WTC11 (cell line): Measurements from ENCODE around the gene MYO15B. TPM values are rescaled to one million over a fixed set of nuclear protein-coding genes. Genes with fewer than 3 reads are reported as not detected.

Experiments used
- ATAC-seq: fragments of 200-7000 bp; cut with Tn5 transposase; 2 replicates; pipeline ENCODE4 v1.10.0; 2021; ENCODE audit warnings: mild to moderate bottlenecking, moderate library complexity
- CTCF ChIA-PET: fragments of 300-600 bp; sonication (Branson Sonifier 250); formaldehyde crosslinking; loops from one replicate; lab custom pipeline; 2021; ENCODE audit warnings: antibody characterized with exemption; lab: Charles Lee
- POLR2A ChIA-PET: fragments of 350-600 bp; sonication (Branson Sonifier 250); formaldehyde crosslinking; loops from one replicate; lab custom pipeline; 2021; ENCODE audit warnings: antibody characterized with exemption; lab: Charles Lee
- DNase-seq: peaks from one replicate; pipeline ENCODE4 v3.0.0; 2021; ENCODE audit warnings: low spot score
- H3K27ac Mint-ChIP-seq: 2 replicates; pipeline ENCODE4 v1.8.0; 2021; ENCODE audit warnings: mixed read lengths
- H3K27me3 Mint-ChIP-seq: 2 replicates; pipeline ENCODE4 v1.8.0; 2021; ENCODE audit warnings: low read depth, mild to moderate bottlenecking, moderate library complexity, mixed read lengths
- H3K36me3 Mint-ChIP-seq: 2 replicates; pipeline ENCODE4 v1.8.0; 2021; ENCODE audit warnings: mixed read lengths
- H3K4me1 Mint-ChIP-seq: 2 replicates; pipeline ENCODE4 v1.8.0; 2022; ENCODE audit warnings: mixed read lengths
- H3K4me3 Mint-ChIP-seq: 2 replicates; pipeline ENCODE4 v1.8.0; 2021; ENCODE audit warnings: mild to moderate bottlenecking, moderate library complexity, mixed read lengths
- H3K9me3 Mint-ChIP-seq: 2 replicates; pipeline ENCODE4 v1.8.0; 2021; ENCODE audit warnings: mixed read lengths
- ATF1 ChIP-seq: sonication (generic); formaldehyde crosslinking; IDR thresholded peaks from 2 replicates; pipeline ENCODE4 v1.8.1; 2023; ENCODE audit warnings: mild to moderate bottlenecking, moderate library complexity, missing genetic modification reagents
- EMX1 ChIP-seq: fragments of 250-450 bp; sonication (Bioruptor Pico); IDR thresholded peaks from 2 replicates; pipeline ENCODE4 v1.8.0; 2021; ENCODE audit warnings: mild to moderate bottlenecking
- FOXK1 ChIP-seq: sonication (generic); formaldehyde crosslinking; IDR thresholded peaks from 2 replicates; pipeline ENCODE4 v1.8.0; 2022; ENCODE audit warnings: mild to moderate bottlenecking, moderate library complexity, missing genetic modification reagents
- HMGA2 ChIP-seq: fragments of 250-450 bp; sonication (Bioruptor Pico); IDR thresholded peaks from 2 replicates; pipeline ENCODE4 v1.4.0; 2021; ENCODE audit warnings: mild to moderate bottlenecking, moderate library complexity
- NR1H2 ChIP-seq: sonication (generic); formaldehyde crosslinking; IDR thresholded peaks from 2 replicates; pipeline ENCODE4 v1.9.0; 2021; ENCODE audit warnings: mild to moderate bottlenecking, moderate library complexity, missing genetic modification reagents
- NR3C1 ChIP-seq: sonication (generic); formaldehyde crosslinking; conservative IDR thresholded peaks from 2 replicates; pipeline ENCODE4 v1.8.1; 2023; ENCODE audit warnings: low read depth, mild to moderate bottlenecking, missing genetic modification reagents
- RELA ChIP-seq: sonication (generic); formaldehyde crosslinking; IDR thresholded peaks from 2 replicates; pipeline ENCODE4 v1.8.1; 2022; ENCODE audit warnings: missing genetic modification reagents, mild to moderate bottlenecking, borderline replicate concordance
- TEAD4 ChIP-seq: sonication (generic); formaldehyde crosslinking; IDR thresholded peaks from 2 replicates; pipeline ENCODE4 v1.8.0; 2022; ENCODE audit warnings: mild to moderate bottlenecking, missing genetic modification reagents
- ZNF416 ChIP-seq: fragments of 250-450 bp; sonication (Bioruptor Pico); IDR thresholded peaks from 2 replicates; pipeline ENCODE4 v1.9.0; 2021; ENCODE audit warnings: mild to moderate bottlenecking, inconsistent platforms
- total RNA-seq: library from RNA; stranded (reverse); gene quantifications from 3 replicates; pipeline ENCODE4 v1.2.3, GENCODE V29; 2021
- TF ChIP-seq, protein P1 (sequence below): sonication (generic); formaldehyde crosslinking; IDR thresholded peaks from 2 replicates; pipeline ENCODE4 v1.8.0; 2022; ENCODE audit warnings: mild to moderate bottlenecking, missing genetic modification reagents
- TF ChIP-seq, protein P2 (sequence below): sonication (generic); formaldehyde crosslinking; conservative IDR thresholded peaks from 2 replicates; pipeline ENCODE4 v1.8.1; 2023; ENCODE audit warnings: mild to moderate bottlenecking, low read depth, missing genetic modification reagents, moderate library complexity
- TF ChIP-seq, protein P3 (sequence below): sonication (generic); formaldehyde crosslinking; IDR thresholded peaks from 2 replicates; pipeline ENCODE4 v1.8.0; 2022; ENCODE audit warnings: mild to moderate bottlenecking, missing genetic modification reagents
- TF ChIP-seq, protein P4 (sequence below): sonication (generic); formaldehyde crosslinking; IDR thresholded peaks from 2 replicates; pipeline ENCODE4 v1.8.0; 2022; ENCODE audit warnings: missing genetic modification reagents
- TF ChIP-seq, protein P5 (sequence below): sonication (generic); formaldehyde crosslinking; IDR thresholded peaks from 2 replicates; pipeline ENCODE4 v1.8.1; 2022; ENCODE audit warnings: mild to moderate bottlenecking, moderate library complexity, missing genetic modification reagents

MYO15B gene
- total RNA-seq, 1 experiment from 2014 or later, result 35.6 TPM

DNA sequence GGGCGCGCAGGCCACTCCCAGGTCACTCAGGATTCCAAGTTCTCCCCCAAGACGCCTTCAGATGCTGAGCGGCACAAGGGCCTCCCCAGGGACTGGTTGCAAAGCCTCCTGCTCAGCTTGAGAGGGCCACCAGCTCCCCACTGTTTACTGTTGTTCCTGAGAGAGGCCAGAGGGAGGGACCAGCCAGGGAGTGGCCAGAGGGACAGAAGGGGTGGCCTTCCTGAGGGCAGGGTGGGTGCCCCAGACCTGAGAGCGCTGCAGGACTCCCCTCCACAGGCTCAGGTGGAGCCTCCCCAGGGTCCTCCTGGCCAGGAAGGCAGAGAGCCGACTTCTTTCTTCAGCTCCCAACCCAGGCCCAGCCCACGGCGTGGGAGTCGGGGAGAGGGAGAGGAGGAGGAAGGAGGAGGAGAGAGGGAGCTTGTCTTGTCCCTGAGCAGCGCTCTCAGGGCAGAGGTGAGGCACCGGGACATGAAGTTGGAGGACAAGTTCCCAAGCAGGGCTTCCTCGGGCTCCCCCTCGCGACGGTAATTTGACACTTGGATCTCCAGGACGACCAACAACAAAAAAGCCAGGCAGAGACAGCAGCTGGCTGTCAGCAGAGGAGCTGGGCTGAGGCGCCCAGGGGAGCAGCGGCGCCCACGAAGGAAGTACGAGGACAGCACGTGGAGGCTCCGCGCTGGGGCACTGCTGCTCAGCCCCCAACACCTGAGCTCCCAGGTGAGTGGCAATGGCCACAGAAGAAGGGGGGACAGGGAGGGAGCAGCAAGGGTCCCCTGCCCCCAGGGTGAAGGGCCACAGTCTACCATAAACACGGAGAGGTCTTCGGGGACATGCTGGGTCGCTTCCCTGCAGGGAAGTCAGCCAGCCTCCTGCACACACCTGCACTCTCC lies 46.1 kb downstream of the MYO15B start (continued):
- TF ChIP-seq, protein P1, sequence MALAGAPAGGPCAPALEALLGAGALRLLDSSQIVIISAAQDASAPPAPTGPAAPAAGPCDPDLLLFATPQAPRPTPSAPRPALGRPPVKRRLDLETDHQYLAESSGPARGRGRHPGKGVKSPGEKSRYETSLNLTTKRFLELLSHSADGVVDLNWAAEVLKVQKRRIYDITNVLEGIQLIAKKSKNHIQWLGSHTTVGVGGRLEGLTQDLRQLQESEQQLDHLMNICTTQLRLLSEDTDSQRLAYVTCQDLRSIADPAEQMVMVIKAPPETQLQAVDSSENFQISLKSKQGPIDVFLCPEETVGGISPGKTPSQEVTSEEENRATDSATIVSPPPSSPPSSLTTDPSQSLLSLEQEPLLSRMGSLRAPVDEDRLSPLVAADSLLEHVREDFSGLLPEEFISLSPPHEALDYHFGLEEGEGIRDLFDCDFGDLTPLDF, result no peak

DNA sequence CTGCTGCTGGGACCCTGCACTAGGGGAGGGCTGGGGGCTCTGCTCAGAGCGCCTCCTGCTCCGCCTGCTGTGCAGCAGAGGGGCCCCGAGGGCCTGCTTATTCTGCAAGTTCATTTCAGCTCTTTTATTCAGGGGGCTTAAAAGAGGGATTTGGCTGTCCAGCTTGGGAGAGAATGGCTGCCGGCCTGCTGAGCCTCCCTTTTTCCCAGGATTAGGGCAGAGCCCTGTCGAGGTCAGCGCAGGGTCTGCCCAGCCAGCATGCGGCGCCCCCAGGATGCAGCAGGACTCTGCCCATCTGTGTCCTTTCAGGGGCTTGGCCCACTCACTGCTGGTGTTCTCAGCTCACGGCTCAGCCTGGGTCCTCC lies 46.8 kb downstream of the MYO15B start:
- no peak for ATAC-seq
- TF ChIP-seq NR3C1 (CRISPR knock-in tag) (no peak), NR1H2 (CRISPR knock-in tag) (no peak), HMGA2 (CRISPR knock-in tag) (no peak), ATF1 (no peak), EMX1 (CRISPR knock-in tag) (no peak), RELA (CRISPR knock-in tag) (no peak), FOXK1 (CRISPR knock-in tag) (no peak), TEAD4 (CRISPR knock-in tag) (no peak), ZNF416 (no peak)
- TF ChIP-seq, protein P2, sequence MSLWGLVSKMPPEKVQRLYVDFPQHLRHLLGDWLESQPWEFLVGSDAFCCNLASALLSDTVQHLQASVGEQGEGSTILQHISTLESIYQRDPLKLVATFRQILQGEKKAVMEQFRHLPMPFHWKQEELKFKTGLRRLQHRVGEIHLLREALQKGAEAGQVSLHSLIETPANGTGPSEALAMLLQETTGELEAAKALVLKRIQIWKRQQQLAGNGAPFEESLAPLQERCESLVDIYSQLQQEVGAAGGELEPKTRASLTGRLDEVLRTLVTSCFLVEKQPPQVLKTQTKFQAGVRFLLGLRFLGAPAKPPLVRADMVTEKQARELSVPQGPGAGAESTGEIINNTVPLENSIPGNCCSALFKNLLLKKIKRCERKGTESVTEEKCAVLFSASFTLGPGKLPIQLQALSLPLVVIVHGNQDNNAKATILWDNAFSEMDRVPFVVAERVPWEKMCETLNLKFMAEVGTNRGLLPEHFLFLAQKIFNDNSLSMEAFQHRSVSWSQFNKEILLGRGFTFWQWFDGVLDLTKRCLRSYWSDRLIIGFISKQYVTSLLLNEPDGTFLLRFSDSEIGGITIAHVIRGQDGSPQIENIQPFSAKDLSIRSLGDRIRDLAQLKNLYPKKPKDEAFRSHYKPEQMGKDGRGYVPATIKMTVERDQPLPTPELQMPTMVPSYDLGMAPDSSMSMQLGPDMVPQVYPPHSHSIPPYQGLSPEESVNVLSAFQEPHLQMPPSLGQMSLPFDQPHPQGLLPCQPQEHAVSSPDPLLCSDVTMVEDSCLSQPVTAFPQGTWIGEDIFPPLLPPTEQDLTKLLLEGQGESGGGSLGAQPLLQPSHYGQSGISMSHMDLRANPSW (CRISPR knock-in tag), result no peak
- TF ChIP-seq, protein P3, sequence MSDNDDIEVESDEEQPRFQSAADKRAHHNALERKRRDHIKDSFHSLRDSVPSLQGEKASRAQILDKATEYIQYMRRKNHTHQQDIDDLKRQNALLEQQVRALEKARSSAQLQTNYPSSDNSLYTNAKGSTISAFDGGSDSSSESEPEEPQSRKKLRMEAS (CRISPR knock-in tag), result no peak
- TF ChIP-seq, protein P4, sequence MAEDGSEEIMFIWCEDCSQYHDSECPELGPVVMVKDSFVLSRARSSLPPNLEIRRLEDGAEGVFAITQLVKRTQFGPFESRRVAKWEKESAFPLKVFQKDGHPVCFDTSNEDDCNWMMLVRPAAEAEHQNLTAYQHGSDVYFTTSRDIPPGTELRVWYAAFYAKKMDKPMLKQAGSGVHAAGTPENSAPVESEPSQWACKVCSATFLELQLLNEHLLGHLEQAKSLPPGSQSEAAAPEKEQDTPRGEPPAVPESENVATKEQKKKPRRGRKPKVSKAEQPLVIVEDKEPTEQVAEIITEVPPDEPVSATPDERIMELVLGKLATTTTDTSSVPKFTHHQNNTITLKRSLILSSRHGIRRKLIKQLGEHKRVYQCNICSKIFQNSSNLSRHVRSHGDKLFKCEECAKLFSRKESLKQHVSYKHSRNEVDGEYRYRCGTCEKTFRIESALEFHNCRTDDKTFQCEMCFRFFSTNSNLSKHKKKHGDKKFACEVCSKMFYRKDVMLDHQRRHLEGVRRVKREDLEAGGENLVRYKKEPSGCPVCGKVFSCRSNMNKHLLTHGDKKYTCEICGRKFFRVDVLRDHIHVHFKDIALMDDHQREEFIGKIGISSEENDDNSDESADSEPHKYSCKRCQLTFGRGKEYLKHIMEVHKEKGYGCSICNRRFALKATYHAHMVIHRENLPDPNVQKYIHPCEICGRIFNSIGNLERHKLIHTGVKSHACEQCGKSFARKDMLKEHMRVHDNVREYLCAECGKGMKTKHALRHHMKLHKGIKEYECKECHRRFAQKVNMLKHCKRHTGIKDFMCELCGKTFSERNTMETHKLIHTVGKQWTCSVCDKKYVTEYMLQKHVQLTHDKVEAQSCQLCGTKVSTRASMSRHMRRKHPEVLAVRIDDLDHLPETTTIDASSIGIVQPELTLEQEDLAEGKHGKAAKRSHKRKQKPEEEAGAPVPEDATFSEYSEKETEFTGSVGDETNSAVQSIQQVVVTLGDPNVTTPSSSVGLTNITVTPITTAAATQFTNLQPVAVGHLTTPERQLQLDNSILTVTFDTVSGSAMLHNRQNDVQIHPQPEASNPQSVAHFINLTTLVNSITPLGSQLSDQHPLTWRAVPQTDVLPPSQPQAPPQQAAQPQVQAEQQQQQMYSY (CRISPR knock-in tag), result no peak
- TF ChIP-seq, protein P5, sequence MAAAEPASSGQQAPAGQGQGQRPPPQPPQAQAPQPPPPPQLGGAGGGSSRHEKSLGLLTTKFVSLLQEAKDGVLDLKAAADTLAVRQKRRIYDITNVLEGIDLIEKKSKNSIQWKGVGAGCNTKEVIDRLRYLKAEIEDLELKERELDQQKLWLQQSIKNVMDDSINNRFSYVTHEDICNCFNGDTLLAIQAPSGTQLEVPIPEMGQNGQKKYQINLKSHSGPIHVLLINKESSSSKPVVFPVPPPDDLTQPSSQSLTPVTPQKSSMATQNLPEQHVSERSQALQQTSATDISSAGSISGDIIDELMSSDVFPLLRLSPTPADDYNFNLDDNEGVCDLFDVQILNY (CRISPR knock-in tag), result no peak
- H3K27me3 Mint-ChIP-seq, result no peaks in the 10 kb centered on the region
- no peak for DNase-seq
- ChIA-PET CTCF (interaction anchor here (0.5 to 11.9 kb wide), 48 partner anchors 17 to 580 kb away, joined by 3 to 456 read pairs (median 7); partner anchors contain the start of genes GALK1, GRB2, ITGB4 and LLGL2), POLR2A (interaction anchor here (1.0 to 2.0 kb wide), 2 partner anchors 8 to 18 kb away, joined by 4 to 9 read pairs; no protein-coding TSS in a partner anchor)
- H3K27ac Mint-ChIP-seq, result no peak overlapping the region
- H3K4me1 Mint-ChIP-seq, result peaks cover 11% of the 10 kb centered on the region
- no peaks in the 10 kb centered on the region for H3K9me3 Mint-ChIP-seq
- no peaks in the 10 kb centered on the region for H3K36me3 Mint-ChIP-seq
- H3K4me3 Mint-ChIP-seq, result no peak overlapping the region
